ENCODE data around the gene ARSJ.

ARSJ gene

GRCh38 chr4:113987382-113987941, 8.0 kb upstream of the ARSJ start:
- DNase-seq (ENCODE audit: low spot score) = no peak

GRCh38 chr4:113982181-113982580, 2.7 kb upstream of the ARSJ start:
- DNase-seq (ENCODE audit: low spot score) = no peak

GRCh38 chr4:113981591-113981990, 2.1 kb upstream of the ARSJ start:
- no peak for DNase-seq (ENCODE audit: low spot score)

GRCh38 chr4:113979905-113980615, 613 bp upstream of the ARSJ start:
- DNase-seq (ENCODE audit: low spot score) = no peak

- peak; percentile 25 for DNase-seq (ENCODE audit: low spot score)
Measured at GRCh38 chr4:113978561-113979147, 793 bp downstream of the ARSJ start.

GRCh38 chr4:113978105-113978504, 1.3 kb downstream of the ARSJ start:
- DNase-seq (ENCODE audit: low spot score) = no peak

- no peak for DNase-seq (ENCODE audit: low spot score)
Measured at GRCh38 chr4:113977526-113977855, 2.0 kb downstream of the ARSJ start.

GRCh38 chr4:113976741-113977525, 2.5 kb downstream of the ARSJ start:
- no peak for DNase-seq (ENCODE audit: low spot score)

GRCh38 chr4:113975578-113975977, 3.9 kb downstream of the ARSJ start:
- DNase-seq (ENCODE audit: low spot score) = no peak

- DNase-seq (ENCODE audit: low spot score) = no peak
Measured at GRCh38 chr4:113974467-113974866, 5.0 kb downstream of the ARSJ start.

GRCh38 chr4:113973345-113973744, 6.1 kb downstream of the ARSJ start:
- no peak for DNase-seq (ENCODE audit: low spot score)

GRCh38 chr4:113972781-113973180, 6.7 kb downstream of the ARSJ start:
- no peak for DNase-seq (ENCODE audit: low spot score)

- no peak for DNase-seq (ENCODE audit: low spot score)
Measured at GRCh38 chr4:113971706-113972360, 7.6 kb downstream of the ARSJ start.

- DNase-seq (ENCODE audit: low spot score) = no peak
Measured at GRCh38 chr4:113969709-113970334, 9.6 kb downstream of the ARSJ start.

GRCh38 chr4:113968473-113968872, 11.0 kb downstream of the ARSJ start:
- no peak for DNase-seq (ENCODE audit: low spot score)

GRCh38 chr4:113967687-113968086, 11.8 kb downstream of the ARSJ start:
- DNase-seq (ENCODE audit: low spot score) = no peak

GRCh38 chr4:113962719-113963265, 16.7 kb downstream of the ARSJ start:
- DNase-seq (ENCODE audit: low spot score) = no peak

GRCh38 chr4:113962016-113962347, 17.5 kb downstream of the ARSJ start:
- DNase-seq (ENCODE audit: low spot score) = no peak

GRCh38 chr4:113960684-113961321, 18.6 kb downstream of the ARSJ start:
- DNase-seq (ENCODE audit: low spot score) = no peak

- DNase-seq (ENCODE audit: low spot score) = no peak
Measured at GRCh38 chr4:113959539-113959937, 19.9 kb downstream of the ARSJ start.

GRCh38 chr4:113958766-113959538, 20.5 kb downstream of the ARSJ start:
- no peak for DNase-seq (ENCODE audit: low spot score)
